ENCODE measurements around the gene MAN1B1.

Gene MAN1B1

DNA sequence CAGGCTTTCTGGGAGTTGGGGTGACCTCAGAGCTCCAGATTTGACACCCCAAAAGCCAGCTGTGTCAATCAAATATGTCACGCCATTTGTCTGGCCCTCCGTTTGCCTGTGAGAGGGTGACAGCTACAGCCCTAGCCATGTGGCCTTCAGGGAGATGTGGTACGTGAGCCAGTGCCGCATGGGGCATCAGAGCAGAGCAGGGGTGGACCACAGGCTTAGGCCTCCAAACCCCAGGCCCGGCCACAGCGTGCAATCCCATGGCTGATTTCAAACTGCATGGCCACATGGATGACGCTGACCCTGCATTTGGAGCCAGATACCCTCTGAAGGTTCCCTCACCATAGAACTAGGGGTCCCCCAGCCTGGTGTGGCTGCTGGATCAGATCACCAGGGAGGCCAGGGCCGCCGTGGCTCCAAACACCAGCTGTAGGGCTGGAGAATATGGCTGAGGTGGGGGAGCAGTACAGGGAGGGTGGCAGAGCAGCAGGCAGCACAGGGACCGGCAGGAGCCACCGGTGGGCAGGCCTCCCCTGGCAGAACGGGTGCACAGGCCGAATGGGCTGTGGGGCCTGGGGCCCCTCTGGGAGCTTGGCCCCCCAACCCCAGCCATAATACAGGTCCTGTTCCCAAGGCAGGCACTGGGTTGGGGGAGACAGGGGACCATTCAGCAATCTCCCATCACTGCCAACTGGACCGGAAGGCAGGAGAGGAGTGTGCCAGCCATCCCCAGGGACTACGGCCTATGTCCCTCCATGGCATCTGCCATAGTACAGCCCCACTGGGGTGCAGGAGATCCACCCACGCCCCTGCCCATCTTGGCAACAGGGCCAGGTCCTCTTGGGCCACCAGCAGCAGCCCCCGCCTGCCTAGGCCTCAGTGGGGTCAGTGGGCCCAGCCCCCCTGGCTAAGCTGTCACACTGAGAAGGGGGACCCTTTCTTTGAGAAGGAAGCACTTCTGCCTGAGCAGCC lies 18.0 kb upstream of the MAN1B1 start:
- no peak for DNase-seq (ENCODE audit: low read depth in 2 of 2)

DNA sequence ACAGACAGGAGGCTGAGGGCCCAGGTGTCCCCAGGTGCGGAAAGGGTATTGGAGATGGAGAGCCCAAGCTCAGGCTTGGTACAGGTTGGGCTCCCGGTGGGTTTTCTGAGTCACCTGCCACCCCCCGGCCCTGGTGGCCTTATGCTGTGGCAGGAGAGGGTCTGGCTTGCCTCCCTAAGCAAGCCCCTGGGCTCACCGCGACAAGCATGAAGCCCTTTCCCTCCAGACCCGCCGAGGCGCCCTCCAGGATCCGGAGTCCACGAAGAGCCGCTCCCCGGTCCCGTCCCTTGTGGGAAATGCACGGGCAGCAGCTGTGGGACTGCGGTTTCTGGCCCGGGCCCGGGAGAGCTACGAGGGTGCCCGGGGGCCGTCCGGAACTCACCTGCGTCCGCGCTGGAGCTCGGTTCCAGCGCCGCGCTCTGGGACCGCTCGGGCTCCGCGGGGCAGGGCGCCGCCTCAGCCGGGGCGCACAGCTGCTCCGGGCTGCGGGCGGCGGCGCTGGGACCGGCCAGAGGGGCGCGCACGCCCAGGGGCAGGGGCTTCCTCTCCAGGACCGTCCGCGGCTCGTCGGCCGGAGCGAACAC lies 17.2 kb upstream of the MAN1B1 start:
- no peak for DNase-seq (ENCODE audit: low read depth in 2 of 2)

DNA sequence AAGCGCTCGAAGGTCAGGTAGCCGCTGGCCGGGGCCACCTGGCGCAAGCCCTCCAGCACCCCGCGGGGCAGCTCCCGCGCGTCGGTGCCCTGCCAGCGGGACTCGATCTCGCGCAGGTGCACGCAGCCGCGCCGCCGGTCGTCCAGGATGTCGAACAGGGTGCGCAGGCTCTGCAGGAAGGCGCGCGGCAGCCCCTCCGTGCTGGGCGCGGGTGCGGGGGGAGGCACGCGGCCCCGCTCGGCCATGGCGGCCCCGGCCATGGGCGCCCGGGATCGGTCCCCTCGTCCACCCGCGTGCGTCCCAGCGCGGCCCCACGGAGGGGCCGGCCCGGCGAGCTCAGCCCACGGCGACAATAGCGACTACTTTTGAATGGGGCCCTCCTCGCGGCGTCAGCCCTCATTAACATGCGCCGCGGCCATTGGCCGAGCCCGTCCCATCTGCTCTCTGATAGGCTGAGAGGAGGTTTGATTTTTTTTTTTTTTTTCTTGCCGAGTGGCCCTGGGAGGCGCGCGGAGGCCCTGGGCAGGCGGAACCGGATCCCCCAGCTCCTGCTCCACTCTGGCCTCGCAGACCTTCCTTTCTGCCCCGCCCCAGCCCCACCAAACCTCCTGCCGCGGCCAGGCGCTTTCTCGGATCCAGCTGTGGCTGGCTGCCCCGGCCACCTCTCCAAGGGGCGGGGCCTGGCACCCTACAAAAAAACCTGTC lies 16.4 kb upstream of the MAN1B1 start, which contains the start of gene SAPCD2:
Gene SAPCD2 (minus strand): TSS at position 357 of the 705 bp plus-strand sequence. CDS start 97 bp downstream, at position 260.
- DNase-seq (ENCODE audit: low read depth in 2 of 2), result peak; percentile 73 to 78

DNA sequence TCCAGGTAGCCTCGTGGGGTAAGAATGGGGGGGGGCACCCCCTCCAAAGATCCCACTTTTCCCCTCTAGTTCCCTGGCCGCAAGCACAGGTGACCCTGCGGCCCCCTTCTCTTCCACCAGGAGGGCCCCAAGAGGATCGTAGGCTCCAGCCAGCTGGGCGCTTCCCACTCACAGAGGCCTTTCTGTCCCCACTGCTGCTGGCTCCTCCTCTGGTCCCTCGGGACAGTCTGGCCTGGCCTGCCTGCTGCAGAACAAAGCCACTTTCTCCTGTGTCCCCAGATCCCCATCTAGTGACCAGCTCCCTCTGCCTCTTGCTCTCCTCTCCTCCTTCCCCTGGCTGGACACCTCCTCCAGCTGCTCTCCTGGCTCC lies 15.9 kb upstream of the MAN1B1 start:
- no peak for DNase-seq (ENCODE audit: low read depth in 2 of 2)

DNA sequence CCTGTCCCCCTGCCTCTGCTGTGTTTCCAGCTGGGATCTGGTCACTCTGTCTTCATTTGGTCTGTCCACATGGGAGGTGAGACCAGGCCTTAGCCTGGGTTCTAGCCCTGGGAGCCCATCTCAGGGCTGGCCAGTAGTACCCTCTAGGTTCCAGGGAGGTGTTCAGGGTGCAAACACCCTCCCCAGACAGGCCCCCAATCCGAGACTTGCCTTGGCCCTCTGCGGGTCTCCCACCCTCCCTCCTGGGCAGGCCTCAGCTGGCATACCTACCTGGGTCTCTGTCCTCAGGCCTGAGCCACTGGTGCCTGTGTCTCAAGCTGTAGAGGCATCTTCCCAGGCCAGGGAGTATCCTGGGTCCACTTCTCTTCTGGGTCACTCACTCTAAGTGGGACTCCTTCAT lies 15.5 kb upstream of the MAN1B1 start:
- DNase-seq (ENCODE audit: low read depth in 2 of 2), result no peak

DNA sequence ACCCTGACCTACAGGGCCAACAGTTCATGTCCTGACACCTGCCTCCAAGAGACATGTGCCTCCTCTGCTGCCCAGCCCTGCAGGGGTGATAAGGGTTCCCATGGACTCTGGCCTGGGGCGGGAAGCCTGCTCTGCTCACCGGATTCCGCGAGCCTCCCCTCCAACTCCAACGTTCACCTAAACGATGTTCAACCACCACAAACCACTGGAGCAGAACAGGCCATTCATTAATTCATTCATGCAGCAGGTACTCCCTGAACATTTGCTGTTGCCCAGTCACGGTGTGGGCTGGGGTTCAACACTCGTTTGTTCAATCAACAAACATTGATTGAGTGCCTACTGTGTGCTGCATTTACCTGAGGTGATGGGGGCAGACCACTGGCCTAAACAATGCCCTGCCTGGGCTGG lies 12.8 kb upstream of the MAN1B1 start:
- DNase-seq (ENCODE audit: low read depth in 2 of 2), result no peak

DNA sequence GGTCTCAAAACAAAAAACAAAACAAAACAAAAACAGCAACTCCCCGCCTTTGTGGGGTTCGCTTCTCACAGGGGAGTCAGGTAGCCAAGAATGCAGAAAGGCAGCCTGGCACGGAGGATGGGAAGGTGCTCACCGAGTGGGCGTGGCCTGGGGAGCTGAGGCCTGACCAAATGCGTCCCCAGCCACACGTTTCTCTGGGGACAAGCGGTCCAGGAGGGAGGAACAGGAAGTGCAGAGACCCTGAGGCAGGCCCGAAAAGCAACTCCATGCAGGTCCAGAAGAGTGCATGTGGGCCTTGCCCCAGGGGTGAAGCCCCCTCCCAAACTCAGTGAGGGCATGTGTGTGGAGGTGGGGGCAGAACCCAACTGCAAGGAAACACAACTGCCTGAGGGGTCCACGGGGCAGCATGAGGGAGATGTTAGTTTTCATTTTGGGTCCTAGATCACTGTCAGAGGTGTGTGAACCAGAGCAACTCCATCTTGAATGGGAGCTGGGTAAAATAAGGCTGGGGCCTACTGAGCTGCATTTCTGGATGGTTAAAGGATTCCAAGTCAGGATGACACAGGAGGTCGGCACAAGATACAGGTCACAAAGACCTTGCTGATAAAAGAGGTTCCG lies 12.0 kb upstream of the MAN1B1 start:
- no peak for DNase-seq (ENCODE audit: low read depth in 2 of 2)

DNA sequence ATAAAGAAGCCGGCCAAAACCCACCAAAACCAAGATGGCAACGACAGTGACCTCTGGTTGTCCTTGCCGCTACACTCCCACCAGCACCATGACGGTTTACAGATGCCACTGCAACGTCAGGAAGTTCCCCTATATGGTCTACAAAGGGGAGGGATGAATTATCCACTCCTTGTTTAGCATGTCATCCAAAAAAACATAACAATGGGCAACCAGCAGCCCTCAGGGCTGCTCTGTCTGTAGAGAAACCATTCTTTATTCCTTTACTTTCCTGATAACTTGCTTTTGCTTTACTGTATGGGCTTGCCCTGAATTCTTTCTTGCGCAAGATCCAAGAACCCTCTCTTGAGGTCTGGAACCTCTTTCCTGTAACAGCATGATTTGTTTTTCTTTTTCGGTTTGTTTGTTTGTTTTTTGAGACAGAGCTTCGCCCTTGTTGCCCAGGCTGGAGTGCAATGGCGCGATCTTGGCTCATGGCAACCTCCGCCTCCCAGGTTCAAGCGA lies 11.5 kb upstream of the MAN1B1 start:
- DNase-seq (ENCODE audit: low read depth in 2 of 2), result no peak

DNA sequence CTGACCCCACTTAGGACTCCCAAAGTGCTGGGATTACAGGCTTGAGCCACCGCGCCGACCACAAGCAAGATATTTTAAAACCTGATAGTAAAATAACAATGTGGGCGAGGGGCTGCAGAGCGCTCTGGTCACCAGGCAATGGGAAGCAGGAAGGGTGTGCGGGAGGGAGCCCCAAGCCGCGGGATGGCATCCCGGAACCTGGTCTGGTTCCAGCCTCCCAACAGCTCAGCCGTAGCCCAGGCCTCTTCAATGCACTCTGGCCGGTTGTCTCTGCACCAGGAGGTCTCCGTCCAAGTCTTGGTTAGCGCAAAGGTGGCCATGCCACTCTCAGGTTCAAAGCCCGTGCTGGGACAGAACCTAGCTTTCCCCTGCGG lies 10.2 kb upstream of the MAN1B1 start:
- no peak for DNase-seq (ENCODE audit: low read depth in 2 of 2)

DNA sequence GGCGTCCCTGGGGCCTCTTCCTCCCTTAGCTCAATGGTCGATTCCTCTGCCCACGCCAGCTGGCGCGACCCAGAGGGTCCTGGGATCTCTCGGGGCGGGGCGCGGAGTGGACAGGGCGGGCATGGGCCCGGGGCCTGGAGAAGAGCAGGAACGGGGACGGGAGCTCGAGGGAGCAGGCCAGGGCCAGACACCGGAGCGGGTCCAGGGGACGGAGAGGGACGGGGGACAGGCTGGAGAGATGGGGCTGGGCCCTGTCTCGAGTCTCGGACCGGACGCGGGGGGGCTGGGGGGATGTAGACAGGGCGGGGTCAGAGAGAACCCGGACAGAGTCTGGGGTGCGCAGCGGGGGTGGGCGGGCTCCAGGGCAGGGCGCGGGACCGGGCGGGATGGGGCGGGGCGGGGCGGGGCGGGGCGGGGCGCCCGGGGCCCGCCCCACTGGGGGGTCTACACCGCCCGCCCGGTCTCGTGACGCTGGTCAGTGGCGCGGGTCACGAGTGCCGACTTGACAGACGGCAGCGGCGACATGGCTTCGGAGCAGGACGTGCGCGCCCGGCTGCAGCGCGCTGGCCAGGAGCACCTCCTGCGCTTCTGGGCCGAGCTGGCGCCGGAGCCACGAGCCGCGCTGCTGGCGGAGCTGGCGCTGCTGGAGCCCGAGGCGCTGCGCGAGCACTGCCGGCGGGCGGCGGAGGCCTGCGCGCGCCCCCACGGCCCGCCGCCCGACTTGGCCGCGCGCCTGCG lies 9.6 kb upstream of the MAN1B1 start, which contains the start of gene UAP1L1:
Gene UAP1L1 (plus strand): TSS at position 508 of the 738 bp plus-strand sequence. CDS start 16 bp downstream, at position 524.
- DNase-seq (ENCODE audit: low read depth in 2 of 2), result peak in 1 of 2 donors; percentile 50

DNA sequence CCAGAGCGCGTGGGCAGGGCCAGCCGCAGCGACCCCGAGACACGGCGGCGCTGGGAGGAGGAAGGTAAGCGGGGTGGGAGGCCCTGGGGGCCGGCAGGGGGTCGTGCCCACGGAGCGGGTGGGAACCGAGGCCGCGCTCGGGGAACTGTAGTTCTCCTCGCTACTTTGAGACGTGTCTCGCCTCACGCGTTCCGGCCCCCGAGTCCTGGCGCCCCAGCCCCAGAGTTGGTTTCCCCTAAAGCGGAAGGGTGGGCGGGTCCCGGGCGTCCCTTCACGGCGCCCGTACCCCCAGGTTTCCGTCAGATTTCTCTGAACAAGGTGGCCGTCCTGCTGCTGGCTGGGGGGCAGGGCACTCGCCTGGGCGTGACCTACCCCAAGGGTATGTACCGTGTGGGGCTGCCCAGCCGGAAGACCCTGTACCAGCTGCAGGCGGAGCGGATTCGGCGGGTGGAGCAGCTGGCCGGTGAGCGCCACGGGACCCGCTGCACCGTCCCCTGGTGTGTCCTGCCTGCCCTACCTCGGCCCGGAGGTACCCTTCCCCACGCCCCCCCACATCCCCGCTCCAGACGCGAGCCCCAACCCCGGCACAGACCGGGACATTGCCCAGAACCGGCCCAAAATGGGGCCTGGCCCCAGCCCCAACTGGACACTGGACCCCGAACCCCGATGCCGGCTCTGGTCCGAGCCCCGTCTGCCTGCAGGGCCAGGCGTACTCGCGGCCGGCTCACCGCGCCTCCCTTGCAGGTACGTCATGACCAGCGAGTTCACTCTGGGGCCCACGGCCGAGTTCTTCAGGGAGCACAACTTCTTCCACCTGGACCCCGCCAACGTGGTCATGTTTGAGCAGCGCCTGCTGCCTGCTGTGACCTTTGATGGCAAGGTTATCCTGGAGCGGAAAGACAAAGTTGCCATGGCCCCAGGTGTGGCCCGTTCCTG lies 8.8 kb upstream of the MAN1B1 start:
- DNase-seq (ENCODE audit: low read depth in 2 of 2), result peak in 1 of 2 donors; percentile 44

DNA sequence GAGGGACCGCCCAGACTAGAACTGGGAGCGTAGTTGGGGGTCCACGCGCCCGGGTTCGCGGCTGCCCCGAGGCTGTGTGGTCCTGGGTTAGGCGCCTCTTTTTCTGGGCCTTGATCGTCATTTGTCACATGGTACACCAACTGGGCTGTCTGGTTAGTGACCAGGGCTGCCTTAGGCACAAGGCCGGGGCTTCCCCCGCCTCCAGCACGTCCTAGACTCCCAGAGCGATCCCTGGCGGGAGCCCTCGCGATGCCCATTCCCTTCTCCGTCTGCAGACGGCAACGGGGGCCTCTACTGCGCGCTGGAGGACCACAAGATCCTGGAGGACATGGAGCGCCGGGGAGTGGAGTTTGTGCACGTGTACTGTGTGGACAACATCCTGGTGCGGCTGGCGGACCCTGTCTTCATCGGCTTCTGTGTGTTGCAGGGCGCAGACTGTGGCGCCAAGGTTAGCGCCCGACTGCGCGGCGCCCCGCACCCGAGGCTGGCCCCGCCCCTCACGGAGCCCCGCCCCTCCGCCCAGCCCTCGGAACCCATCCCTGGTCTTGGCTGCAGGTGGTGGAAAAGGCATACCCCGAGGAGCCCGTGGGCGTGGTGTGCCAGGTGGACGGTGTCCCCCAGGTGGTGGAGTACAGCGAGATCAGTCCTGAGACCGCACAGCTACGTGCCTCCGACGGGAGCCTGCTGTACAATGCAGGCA lies 7.9 kb upstream of the MAN1B1 start:
- DNase-seq (ENCODE audit: low read depth in 2 of 2), result no peak

DNA sequence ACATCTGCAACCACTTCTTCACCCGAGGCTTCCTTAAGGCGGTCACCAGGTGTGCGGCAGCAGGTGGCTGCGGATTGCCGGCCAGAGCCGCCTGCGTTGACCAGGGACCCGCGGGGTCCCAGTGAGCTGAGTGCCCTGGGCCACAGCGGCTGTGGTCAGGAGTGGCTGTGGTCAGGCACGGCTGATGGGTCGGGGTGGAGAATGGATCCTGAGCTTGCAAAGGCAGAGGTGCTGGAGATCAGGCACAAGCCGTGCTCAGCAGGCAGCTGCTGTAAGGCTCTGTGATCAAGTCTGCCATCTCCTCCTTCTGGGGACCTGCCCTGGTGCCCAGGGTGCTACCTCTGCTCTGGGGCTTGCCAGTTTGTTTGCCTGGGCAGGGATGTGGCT lies 7.4 kb upstream of the MAN1B1 start:
- DNase-seq (ENCODE audit: low read depth in 2 of 2), result no peak

DNA sequence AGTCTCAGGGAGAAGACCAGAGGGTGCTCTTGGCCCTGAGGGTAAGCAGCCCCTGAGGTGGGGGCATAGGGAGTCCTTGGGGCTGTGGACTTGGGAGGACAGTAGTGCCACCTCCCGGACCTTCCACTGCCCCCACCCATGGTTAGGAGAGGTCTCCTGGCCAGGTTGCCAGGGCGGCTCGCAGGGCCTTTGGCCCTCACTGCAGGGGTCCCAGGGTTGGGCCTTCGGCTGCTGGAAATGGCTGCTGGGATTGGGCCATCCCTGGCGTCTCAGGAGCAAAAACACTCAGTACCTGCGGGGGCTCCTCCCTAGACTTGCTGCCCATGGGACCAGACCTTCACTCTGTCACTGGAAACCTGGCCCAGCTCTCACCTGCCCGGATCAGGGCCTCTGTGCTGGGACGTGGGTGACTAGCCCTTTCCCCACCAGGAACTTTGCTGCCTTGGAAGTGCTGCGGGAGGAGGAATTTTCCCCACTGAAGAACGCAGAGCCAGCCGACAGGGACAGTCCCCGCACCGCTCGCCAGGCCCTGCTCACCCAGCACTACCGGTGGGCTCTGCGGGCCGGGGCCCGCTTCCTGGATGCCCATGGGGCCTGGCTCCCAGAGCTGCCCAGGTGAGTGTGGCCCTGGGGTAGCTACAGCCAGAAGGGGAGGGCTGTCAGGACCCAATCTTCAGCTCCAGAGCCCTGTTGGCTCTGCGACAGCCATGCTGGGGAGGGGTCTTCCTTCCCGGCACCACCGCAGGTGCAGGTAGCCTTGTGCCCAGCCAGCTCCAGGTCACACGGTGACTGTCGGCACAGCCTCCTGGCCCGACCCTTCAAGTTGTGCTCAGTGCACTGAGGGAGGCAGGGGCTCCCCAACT lies 6.3 kb upstream of the MAN1B1 start:
- no peak for DNase-seq (ENCODE audit: low read depth in 2 of 2)

DNA sequence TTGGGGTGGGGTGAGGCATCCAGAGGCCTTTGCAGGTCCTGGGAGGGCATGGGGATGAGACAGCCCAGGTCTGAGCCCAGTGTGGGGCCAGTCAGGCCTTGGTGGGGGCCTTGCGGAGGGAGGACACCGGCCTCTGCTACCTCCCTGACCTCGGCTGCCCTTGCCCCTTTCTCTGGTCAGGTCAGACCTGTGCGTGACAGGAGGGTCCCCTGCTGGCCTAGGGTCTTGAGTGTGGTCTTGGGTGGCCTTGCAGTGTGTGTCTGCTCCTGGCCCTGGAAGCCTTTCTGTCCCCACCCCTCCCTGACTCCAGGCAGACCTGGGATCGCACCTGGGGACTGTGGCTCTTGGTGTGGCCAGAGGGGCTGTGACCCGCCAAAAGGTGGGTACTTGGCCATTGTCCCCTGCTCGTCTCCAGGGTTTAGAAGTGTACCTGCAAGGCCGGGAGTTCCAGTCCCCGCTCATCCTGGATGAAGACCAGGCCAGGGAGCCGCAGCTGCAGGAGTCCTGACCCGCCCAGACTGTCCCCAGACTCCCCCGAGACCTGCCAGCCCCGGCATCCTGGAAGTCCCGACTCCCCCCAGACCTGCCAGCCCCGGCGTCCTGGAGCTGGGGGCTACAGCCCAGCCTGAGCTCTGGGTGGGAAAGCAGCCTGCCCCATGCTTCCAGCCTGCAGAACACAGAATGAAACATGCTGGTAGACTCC lies 4.4 kb upstream of the MAN1B1 start:
- DNase-seq (ENCODE audit: low read depth in 2 of 2), result no peak

DNA sequence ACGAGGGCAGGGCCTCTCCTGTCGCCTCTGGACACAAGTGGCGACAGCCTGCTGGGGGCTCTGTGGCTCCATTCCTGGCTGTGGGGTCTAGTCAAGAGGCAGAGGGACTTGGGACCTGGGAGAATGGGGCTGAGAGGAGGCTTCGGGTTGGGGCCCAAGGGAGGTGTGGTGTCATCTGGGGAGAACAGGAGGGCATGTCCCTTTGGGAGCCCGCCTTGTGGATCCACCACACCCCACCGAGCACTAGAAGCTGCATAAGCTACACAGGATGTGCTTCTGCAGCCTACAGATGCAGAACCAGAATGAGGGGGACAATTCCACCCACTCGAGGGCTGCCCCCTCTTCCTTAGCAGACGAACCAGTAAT lies 3.9 kb upstream of the MAN1B1 start:
- DNase-seq (ENCODE audit: low read depth in 2 of 2), result no peak

DNA sequence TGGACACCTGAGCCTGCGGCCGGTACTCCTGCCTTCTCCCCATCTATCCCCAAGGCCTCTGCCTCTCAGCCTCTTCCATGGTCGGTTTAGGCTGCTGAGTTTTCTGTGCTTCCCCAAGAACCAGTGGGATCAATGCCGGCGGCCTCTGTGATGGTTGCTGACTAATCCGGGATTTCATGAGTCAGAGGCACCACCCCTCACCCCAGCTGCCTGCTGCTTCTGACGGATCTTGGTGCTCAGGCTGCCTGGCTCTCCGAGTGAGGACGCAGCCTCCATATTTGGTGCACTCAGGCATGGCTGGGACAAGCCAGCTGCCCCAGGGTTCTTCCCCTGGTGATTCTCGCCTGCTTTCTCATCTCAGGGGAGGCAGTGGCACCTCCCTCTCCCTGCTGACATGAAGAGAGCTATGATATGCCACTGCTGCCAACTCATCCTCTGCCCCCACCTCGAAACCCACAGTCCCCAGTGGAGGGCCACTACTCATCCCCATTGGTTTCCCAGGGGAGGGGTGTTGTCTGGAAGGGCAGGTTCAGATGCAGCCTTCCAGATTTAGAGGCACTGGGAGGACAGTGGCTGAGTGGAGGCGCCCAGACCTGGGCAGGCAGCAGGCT lies 3.3 kb upstream of the MAN1B1 start:
- no peak for DNase-seq (ENCODE audit: low read depth in 2 of 2)
